CD14-positive monocyte (primary cell): ENCODE results near the gene HHIPL1. TPM values are rescaled to one million over a fixed set of nuclear protein-coding genes. Genes with fewer than 3 reads are reported as not detected.

ENCODE experiments used
- DNase-seq, 3 donors: peaks; one replicate each; pipeline ENCODE4 v3.0.0-alpha.2; 2011 to 2022
- H2AFZ ChIP-seq: 2 replicates; pipeline ENCODE4 v1.6.0; 2012; ENCODE audit warnings: mild to moderate bottlenecking, low read depth, low read length, inconsistent platforms; ENCODE audit not compliant: insufficient read depth, poor library complexity, severe bottlenecking
- H3K27ac ChIP-seq, 2 donors: 1 replicate in 1 of 2; 2 replicates in 1 of 2; pipeline ENCODE4 v1.5.1; 2012 to 2013; ENCODE audit warnings: low read length in 2 of 2, control low read depth in 1 of 2, inconsistent platforms in 1 of 2, low read depth in 1 of 2, mild to moderate bottlenecking in 1 of 2
- H3K27me3 ChIP-seq, 2 donors: one replicate each; pipeline versions ENCODE4 v1.6.0 to v1.6.1; 2011 to 2013; ENCODE audit warnings: low read length in 2 of 2; ENCODE audit not compliant: control insufficient read depth in 2 of 2, insufficient read depth in 2 of 2
- H3K36me3 ChIP-seq, 2 donors: replicated peaks in 1 of 2; 1 replicate in 1 of 2; 2 replicates in 1 of 2; pipeline versions ENCODE4 v1.5.1 to v1.6.1; 2012 to 2013; ENCODE audit warnings: low read length in 2 of 2, control low read depth in 1 of 2, inconsistent platforms in 1 of 2, mild to moderate bottlenecking in 1 of 2; ENCODE audit not compliant: insufficient read depth in 2 of 2, control insufficient read depth in 1 of 2
- H3K4me1 ChIP-seq, 2 donors: 1 replicate in 1 of 2; 2 replicates in 1 of 2; pipeline versions ENCODE4 v1.5.1 to v1.6.1; 2012 to 2013; ENCODE audit warnings: low read length in 2 of 2, control low read depth in 1 of 2, inconsistent platforms in 1 of 2, mild to moderate bottlenecking in 1 of 2, moderate library complexity in 1 of 2; ENCODE audit not compliant: insufficient read depth in 2 of 2, control insufficient read depth in 1 of 2
- H3K4me2 ChIP-seq: replicated peaks from 2 replicates; pipeline ENCODE3; 2012; ENCODE audit warnings: low read length, moderate library complexity, mild to moderate bottlenecking; ENCODE audit not compliant: poor library complexity, severe bottlenecking; ENCODE audit errors: extremely low read depth
- H3K4me3 ChIP-seq, 3 experiments: fragments of 200-600 bp in 1 of 3; sonication (generic) in 1 of 3; replicated peaks in 1 of 3; 1 replicate in 2 of 3; 2 replicates in 1 of 3; pipeline ENCODE4 v1.5.1; 2011 to 2013; ENCODE audit warnings: low read length in 3 of 3, mild to moderate bottlenecking in 3 of 3, control low read depth in 2 of 3, low read depth in 2 of 3, inconsistent platforms in 1 of 3, moderate library complexity in 1 of 3
- H3K79me2 ChIP-seq: 2 replicates; pipeline ENCODE4 v1.6.0; 2012; ENCODE audit warnings: mild to moderate bottlenecking, control low read depth, inconsistent platforms, low read length, moderate library complexity; ENCODE audit not compliant: insufficient read depth
- H3K9ac ChIP-seq: 2 replicates; pipeline ENCODE4 v1.6.0; 2017; ENCODE audit warnings: low read length, mild to moderate bottlenecking; ENCODE audit not compliant: insufficient read depth, poor library complexity, severe bottlenecking
- H3K9me3 ChIP-seq, 2 donors: replicated peaks in 1 of 2; 1 replicate in 1 of 2; 2 replicates in 1 of 2; pipeline versions ENCODE4 v1.5.1 to v1.6.1; 2012 to 2013; ENCODE audit warnings: low read length in 2 of 2, control low read depth in 1 of 2; ENCODE audit not compliant: control insufficient read depth in 1 of 2, insufficient read depth in 1 of 2
- H4K20me1 ChIP-seq: 2 replicates; pipeline ENCODE4 v1.6.0; 2012; ENCODE audit warnings: mild to moderate bottlenecking, low read length, control low read depth, moderate library complexity; ENCODE audit not compliant: insufficient read depth
- H3K27ac Mint-ChIP-seq, 7 donors: one replicate each; pipeline ENCODE4 v1.8.0; 2020; ENCODE audit warnings: mild to moderate bottlenecking in 7 of 7, mixed read lengths in 7 of 7, moderate library complexity in 6 of 7, inconsistent platforms in 2 of 7
- H3K27me3 Mint-ChIP-seq, 3 donors: one replicate each; pipeline ENCODE4 v1.8.0; 2021 to 2022; ENCODE audit warnings: low read depth in 3 of 3, mild to moderate bottlenecking in 3 of 3, mixed read lengths in 3 of 3, moderate library complexity in 3 of 3, inconsistent platforms in 1 of 3
- H3K36me3 Mint-ChIP-seq, 2 donors: one replicate each; pipeline ENCODE4 v1.8.0; 2020; ENCODE audit warnings: mixed read lengths in 2 of 2, inconsistent platforms in 1 of 2, mild to moderate bottlenecking in 1 of 2
- H3K4me1 Mint-ChIP-seq: one replicate; pipeline ENCODE4 v1.8.0; 2020; ENCODE audit warnings: mild to moderate bottlenecking, mixed read lengths
- H3K4me3 Mint-ChIP-seq, 2 donors: one replicate each; pipeline ENCODE4 v1.8.0; 2020; ENCODE audit warnings: mild to moderate bottlenecking in 2 of 2, mixed read lengths in 2 of 2, moderate library complexity in 1 of 2
- H3K9me3 Mint-ChIP-seq, 7 donors: one replicate each; pipeline ENCODE4 v1.8.0; 2020 to 2022; ENCODE audit warnings: mixed read lengths in 7 of 7, mild to moderate bottlenecking in 6 of 7, moderate library complexity in 6 of 7, inconsistent platforms in 2 of 7
- CTCF ChIP-seq: fragments of 200-600 bp; IDR thresholded peaks from one replicate; pipeline ENCODE4 v1.8.0; 2022; ENCODE audit warnings: antibody characterized with exemption, mild to moderate bottlenecking
- WGBS: methylation state at CpG from one replicate; pipeline ENCODE4 v1.1.5; 2013; ENCODE audit warnings: missing lambda C conversion rate; ENCODE audit not compliant: insufficient coverage; 5-methylcytosine and 5-hydroxymethylcytosine counted together
- intact Hi-C, 2 donors: fragments of 100-400 bp; cut with micrococcal nuclease; formaldehyde crosslinking; loops; one replicate each; pipeline versions ENCODE4 v1.15.0 to v1.15.1; 2023
- polyA plus RNA-seq, 3 donors: library from polyadenylated mRNA; depleted of rRNA in 1 of 3; unstranded in 2 of 3; stranded (reverse) in 1 of 3; fragments of 300-500 nt in 2 of 3; fragments of >200 nt in 1 of 3; fragmentation: Illumina TruSeq in 2 of 3; gene quantifications; 1 replicate in 2 of 3; 2 replicates in 1 of 3; pipeline ENCODE4 v1.2.3, GENCODE V29; 2012 to 2021

HHIPL1 gene
- polyA plus RNA-seq, 3 donors = 0.09 TPM; not detected in 2

- H3K4me2 ChIP-seq = peak overlapping the region; percentile 83
- peak overlapping the region; percentile 71 for H2AFZ ChIP-seq
- no peaks in the 10 kb centered on the region for H3K36me3 Mint-ChIP-seq
- peaks cover 7% of the 10 kb centered on the region for H3K4me1 Mint-ChIP-seq
- TF ChIP-seq CTCF = no peak
- WGBS = under 1% methylated on average over 56 of the region's 65 CpGs
- peak; percentile 21 to 50 (median 38) for DNase-seq
- H3K27ac ChIP-seq = no peak overlapping the region
- H4K20me1 ChIP-seq = no peaks in the 10 kb centered on the region
- no peaks in the 10 kb centered on the region for H3K36me3 ChIP-seq
- H3K27ac Mint-ChIP-seq = no peak overlapping the region
- peaks cover 18 to 54% of the 10 kb centered on the region in 2 donors for H3K27me3 ChIP-seq
- H3K4me1 ChIP-seq = peaks cover 5 to 12% of the 10 kb centered on the region in 2 donors
- H3K9ac ChIP-seq = peak overlapping the region; percentile 27
- H3K27me3 Mint-ChIP-seq = peaks cover 44 to 68% (median 51%) of the 10 kb centered on the region in 3 donors
- peak overlapping the region; percentile 72 to 86 for H3K4me3 Mint-ChIP-seq
- H3K4me3 ChIP-seq = peak overlapping the region; percentile 42 to 72 (median 50)
- H3K79me2 ChIP-seq = no peaks in the 10 kb centered on the region
- intact Hi-C loops = no loop called here
- no peaks in the 10 kb centered on the region for H3K9me3 ChIP-seq
- H3K9me3 Mint-ChIP-seq = peaks cover 0 to 9% (median 2%) of the 10 kb centered on the region in 7 donors
Observed at GRCh38 chr14:99604278-99604765, 40.6 kb upstream of the HHIPL1 start.

- peak overlapping the region; percentile 72 to 86 for H3K4me3 Mint-ChIP-seq
- no peaks in the 10 kb centered on the region for H3K9me3 ChIP-seq
- H2AFZ ChIP-seq = peak overlapping the region; percentile 71
- peak overlapping the region; percentile 83 for H3K4me2 ChIP-seq
- H3K4me1 Mint-ChIP-seq = peaks cover 7% of the 10 kb centered on the region
- H3K27me3 Mint-ChIP-seq = peaks cover 44 to 72% (median 50%) of the 10 kb centered on the region in 3 donors
- H3K4me1 ChIP-seq = peaks cover 5 to 12% of the 10 kb centered on the region in 2 donors
- no peaks in the 10 kb centered on the region for H4K20me1 ChIP-seq
- intact Hi-C loops = no loop called here
- H3K79me2 ChIP-seq = no peaks in the 10 kb centered on the region
- H3K27ac ChIP-seq = no peak overlapping the region
- no peak overlapping the region for H3K27ac Mint-ChIP-seq
- H3K27me3 ChIP-seq = peaks cover 18 to 54% of the 10 kb centered on the region in 2 donors
- no peak for TF ChIP-seq CTCF
- H3K36me3 Mint-ChIP-seq = no peaks in the 10 kb centered on the region
- H3K9me3 Mint-ChIP-seq = peaks cover 0 to 9% (median 2%) of the 10 kb centered on the region in 7 donors
- WGBS = under 1% methylated on average over 45 of the region's 50 CpGs
- H3K9ac ChIP-seq = peak overlapping the region; percentile 27
- DNase-seq = no peak
- H3K36me3 ChIP-seq = no peaks in the 10 kb centered on the region
- H3K4me3 ChIP-seq = peak overlapping the region; percentile 42 to 72 (median 50)
Observed at GRCh38 chr14:99604766-99605298, 40.1 kb upstream of the HHIPL1 start.
